ENCODE measurements around the gene BEND7. TPM values are rescaled to one million over a fixed set of nuclear protein-coding genes. Genes with fewer than 3 reads are reported as not detected.

The BEND7 gene
- total RNA-seq, 1 donor from 2014 or later, result 21.1 TPM

- no peak for DNase-seq (ENCODE audit: low read depth)
- H3K27ac Mint-ChIP-seq (ENCODE audit: unreplicated experiment), result no peak overlapping the region
- Histone ChIP-seq H3K4me1 (ENCODE audit: insufficient read depth, low read length) (no peaks in the 10 kb centered on the region), H3K79me2 (ENCODE audit: insufficient read depth, low read length) (no peaks in the 10 kb centered on the region), H4K20me1 (ENCODE audit: insufficient read depth, low read length) (no peaks in the 10 kb centered on the region), H3K27me3 (ENCODE audit: insufficient read depth, low read length) (peaks cover 3% of the 10 kb centered on the region), H3K36me3 (ENCODE audit: insufficient read depth, low read length) (no peaks in the 10 kb centered on the region), H3K4me2 (ENCODE audit: low read length) (no peak overlapping the region), H3K4me3 (ENCODE audit: insufficient read depth, low read depth, low read length) (no peak overlapping the region), H3K9ac (ENCODE audit: low read length) (no peak overlapping the region), H3K9me3 (ENCODE audit: insufficient read depth, low read depth, low read length) (peaks cover 8% of the 10 kb centered on the region), H3K27ac (ENCODE audit: low read depth, low read length) (no peak overlapping the region), H2AFZ (ENCODE audit: low read depth, low read length) (no peak overlapping the region)
- H3K4me1 Mint-ChIP-seq (ENCODE audit: low read depth, unreplicated experiment), result peaks cover 3% of the 10 kb centered on the region
- TF ChIP-seq EZH2 (IDR thresholded peaks at IDR 0.05; ENCODE audit: insufficient read depth, low read length) (no peak), CTCF (IDR thresholded peaks at IDR 0.05; ENCODE audit: insufficient read depth, low read depth, low read length) (no peak)
- no peaks in the 10 kb centered on the region for H3K36me3 Mint-ChIP-seq (ENCODE audit: low read depth, unreplicated experiment)
- peaks cover 8% of the 10 kb centered on the region for H3K27me3 Mint-ChIP-seq (ENCODE audit: low read depth, unreplicated experiment)
- H3K4me3 Mint-ChIP-seq (ENCODE audit: unreplicated experiment), result no peak overlapping the region
- peaks cover 11% of the 10 kb centered on the region for H3K9me3 Mint-ChIP-seq (ENCODE audit: unreplicated experiment)
- FAIRE-seq, result no peak
Measured at GRCh38 chr10:13414137-13414536, 114.7 kb downstream of the BEND7 start.

GRCh38 chr10:13412894-13413293 lies 115.9 kb downstream of the BEND7 start:
- H3K79me2 ChIP-seq (ENCODE audit: insufficient read depth, low read length), result no peaks in the 10 kb centered on the region
- H4K20me1 ChIP-seq (ENCODE audit: insufficient read depth, low read length), result no peaks in the 10 kb centered on the region
- no peak overlapping the region for H3K4me2 ChIP-seq (ENCODE audit: low read length)
- H3K36me3 ChIP-seq (ENCODE audit: insufficient read depth, low read length), result no peaks in the 10 kb centered on the region
- peaks cover 3% of the 10 kb centered on the region for H3K27me3 ChIP-seq (ENCODE audit: insufficient read depth, low read length)
- H3K4me3 ChIP-seq (ENCODE audit: insufficient read depth, low read depth, low read length), result no peak overlapping the region
- H3K27ac ChIP-seq (ENCODE audit: low read depth, low read length), result no peak overlapping the region
- H3K9ac ChIP-seq (ENCODE audit: low read length), result no peak overlapping the region
- H3K4me1 Mint-ChIP-seq (ENCODE audit: low read depth, unreplicated experiment), result peaks cover 3% of the 10 kb centered on the region
- H3K4me1 ChIP-seq (ENCODE audit: insufficient read depth, low read length), result no peaks in the 10 kb centered on the region
- no peak for DNase-seq (ENCODE audit: low read depth)
- H3K36me3 Mint-ChIP-seq (ENCODE audit: low read depth, unreplicated experiment), result no peaks in the 10 kb centered on the region
- no peak overlapping the region for H3K27ac Mint-ChIP-seq (ENCODE audit: unreplicated experiment)
- H2AFZ ChIP-seq (ENCODE audit: low read depth, low read length), result no peak overlapping the region
- peaks cover 8% of the 10 kb centered on the region for H3K27me3 Mint-ChIP-seq (ENCODE audit: low read depth, unreplicated experiment)
- H3K9me3 Mint-ChIP-seq (ENCODE audit: unreplicated experiment), result peaks cover 11% of the 10 kb centered on the region
- FAIRE-seq, result no peak
- H3K9me3 ChIP-seq (ENCODE audit: insufficient read depth, low read depth, low read length), result peaks cover 8% of the 10 kb centered on the region
- no peak for TF ChIP-seq CTCF (IDR thresholded peaks at IDR 0.05; ENCODE audit: insufficient read depth, low read depth, low read length)
- no peak for TF ChIP-seq EZH2 (IDR thresholded peaks at IDR 0.05; ENCODE audit: insufficient read depth, low read length)
- H3K4me3 Mint-ChIP-seq (ENCODE audit: unreplicated experiment), result no peak overlapping the region

GRCh38 chr10:13404791-13405190 lies 124.0 kb downstream of the BEND7 start:
- Histone ChIP-seq H3K27me3 (ENCODE audit: insufficient read depth, low read length) (no peaks in the 10 kb centered on the region), H4K20me1 (ENCODE audit: insufficient read depth, low read length) (no peaks in the 10 kb centered on the region), H3K4me2 (ENCODE audit: low read length) (no peak overlapping the region), H2AFZ (ENCODE audit: low read depth, low read length) (no peak overlapping the region), H3K4me3 (ENCODE audit: insufficient read depth, low read depth, low read length) (no peak overlapping the region), H3K9me3 (ENCODE audit: insufficient read depth, low read depth, low read length) (no peaks in the 10 kb centered on the region), H3K27ac (ENCODE audit: low read depth, low read length) (no peak overlapping the region), H3K36me3 (ENCODE audit: insufficient read depth, low read length) (no peaks in the 10 kb centered on the region), H3K79me2 (ENCODE audit: insufficient read depth, low read length) (no peaks in the 10 kb centered on the region), H3K4me1 (ENCODE audit: insufficient read depth, low read length) (no peaks in the 10 kb centered on the region), H3K9ac (ENCODE audit: low read length) (no peak overlapping the region)
- no peak for FAIRE-seq
- peaks cover 1% of the 10 kb centered on the region for H3K4me1 Mint-ChIP-seq (ENCODE audit: low read depth, unreplicated experiment)
- no peak overlapping the region for H3K4me3 Mint-ChIP-seq (ENCODE audit: unreplicated experiment)
- H3K27ac Mint-ChIP-seq (ENCODE audit: unreplicated experiment), result no peak overlapping the region
- H3K36me3 Mint-ChIP-seq (ENCODE audit: low read depth, unreplicated experiment), result no peaks in the 10 kb centered on the region
- TF ChIP-seq CTCF (IDR thresholded peaks at IDR 0.05; ENCODE audit: insufficient read depth, low read depth, low read length) (no peak), EZH2 (IDR thresholded peaks at IDR 0.05; ENCODE audit: insufficient read depth, low read length) (no peak)
- peaks cover 4% of the 10 kb centered on the region for H3K9me3 Mint-ChIP-seq (ENCODE audit: unreplicated experiment)
- H3K27me3 Mint-ChIP-seq (ENCODE audit: low read depth, unreplicated experiment), result no peaks in the 10 kb centered on the region
- DNase-seq (ENCODE audit: low read depth), result no peak

All from astrocyte (in vitro differentiated cells and primary cell).